CD14-positive monocyte (primary cell): ENCODE data around the gene PLSCR4. TPM values are rescaled to one million over a fixed set of nuclear protein-coding genes. Genes with fewer than 3 reads are reported as not detected.

Experiments
- DNase-seq, 3 donors: peaks; one replicate each; pipeline ENCODE4 v3.0.0-alpha.2; 2011 to 2022
- H2AFZ ChIP-seq: 2 replicates; pipeline ENCODE4 v1.6.0; 2012; ENCODE audit warnings: mild to moderate bottlenecking, low read depth, low read length, inconsistent platforms; ENCODE audit not compliant: insufficient read depth, poor library complexity, severe bottlenecking
- H3K27ac ChIP-seq, 2 donors: 1 replicate in 1 of 2; 2 replicates in 1 of 2; pipeline ENCODE4 v1.5.1; 2012 to 2013; ENCODE audit warnings: low read length in 2 of 2, control low read depth in 1 of 2, inconsistent platforms in 1 of 2, low read depth in 1 of 2, mild to moderate bottlenecking in 1 of 2
- H3K27me3 ChIP-seq, 2 donors: one replicate each; pipeline versions ENCODE4 v1.6.0 to v1.6.1; 2011 to 2013; ENCODE audit warnings: low read length in 2 of 2; ENCODE audit not compliant: control insufficient read depth in 2 of 2, insufficient read depth in 2 of 2
- H3K36me3 ChIP-seq, 2 donors: replicated peaks in 1 of 2; 1 replicate in 1 of 2; 2 replicates in 1 of 2; pipeline versions ENCODE4 v1.5.1 to v1.6.1; 2012 to 2013; ENCODE audit warnings: low read length in 2 of 2, control low read depth in 1 of 2, inconsistent platforms in 1 of 2, mild to moderate bottlenecking in 1 of 2; ENCODE audit not compliant: insufficient read depth in 2 of 2, control insufficient read depth in 1 of 2
- H3K4me1 ChIP-seq, 2 donors: 1 replicate in 1 of 2; 2 replicates in 1 of 2; pipeline versions ENCODE4 v1.5.1 to v1.6.1; 2012 to 2013; ENCODE audit warnings: low read length in 2 of 2, control low read depth in 1 of 2, inconsistent platforms in 1 of 2, mild to moderate bottlenecking in 1 of 2, moderate library complexity in 1 of 2; ENCODE audit not compliant: insufficient read depth in 2 of 2, control insufficient read depth in 1 of 2
- H3K4me2 ChIP-seq: replicated peaks from 2 replicates; pipeline ENCODE3; 2012; ENCODE audit warnings: low read length, moderate library complexity, mild to moderate bottlenecking; ENCODE audit not compliant: poor library complexity, severe bottlenecking; ENCODE audit errors: extremely low read depth
- H3K4me3 ChIP-seq, 3 experiments: fragments of 200-600 bp in 1 of 3; sonication (generic) in 1 of 3; replicated peaks in 1 of 3; 1 replicate in 2 of 3; 2 replicates in 1 of 3; pipeline ENCODE4 v1.5.1; 2011 to 2013; ENCODE audit warnings: low read length in 3 of 3, mild to moderate bottlenecking in 3 of 3, control low read depth in 2 of 3, low read depth in 2 of 3, inconsistent platforms in 1 of 3, moderate library complexity in 1 of 3
- H3K79me2 ChIP-seq: 2 replicates; pipeline ENCODE4 v1.6.0; 2012; ENCODE audit warnings: mild to moderate bottlenecking, control low read depth, inconsistent platforms, low read length, moderate library complexity; ENCODE audit not compliant: insufficient read depth
- H3K9ac ChIP-seq: 2 replicates; pipeline ENCODE4 v1.6.0; 2017; ENCODE audit warnings: low read length, mild to moderate bottlenecking; ENCODE audit not compliant: insufficient read depth, poor library complexity, severe bottlenecking
- H3K9me3 ChIP-seq, 2 donors: replicated peaks in 1 of 2; 1 replicate in 1 of 2; 2 replicates in 1 of 2; pipeline versions ENCODE4 v1.5.1 to v1.6.1; 2012 to 2013; ENCODE audit warnings: low read length in 2 of 2, control low read depth in 1 of 2; ENCODE audit not compliant: control insufficient read depth in 1 of 2, insufficient read depth in 1 of 2
- H4K20me1 ChIP-seq: 2 replicates; pipeline ENCODE4 v1.6.0; 2012; ENCODE audit warnings: mild to moderate bottlenecking, low read length, control low read depth, moderate library complexity; ENCODE audit not compliant: insufficient read depth
- H3K27ac Mint-ChIP-seq, 7 donors: one replicate each; pipeline ENCODE4 v1.8.0; 2020; ENCODE audit warnings: mild to moderate bottlenecking in 7 of 7, mixed read lengths in 7 of 7, moderate library complexity in 6 of 7, inconsistent platforms in 2 of 7
- H3K27me3 Mint-ChIP-seq, 3 donors: one replicate each; pipeline ENCODE4 v1.8.0; 2021 to 2022; ENCODE audit warnings: low read depth in 3 of 3, mild to moderate bottlenecking in 3 of 3, mixed read lengths in 3 of 3, moderate library complexity in 3 of 3, inconsistent platforms in 1 of 3
- H3K36me3 Mint-ChIP-seq, 2 donors: one replicate each; pipeline ENCODE4 v1.8.0; 2020; ENCODE audit warnings: mixed read lengths in 2 of 2, inconsistent platforms in 1 of 2, mild to moderate bottlenecking in 1 of 2
- H3K4me1 Mint-ChIP-seq: one replicate; pipeline ENCODE4 v1.8.0; 2020; ENCODE audit warnings: mild to moderate bottlenecking, mixed read lengths
- H3K4me3 Mint-ChIP-seq, 2 donors: one replicate each; pipeline ENCODE4 v1.8.0; 2020; ENCODE audit warnings: mild to moderate bottlenecking in 2 of 2, mixed read lengths in 2 of 2, moderate library complexity in 1 of 2
- H3K9me3 Mint-ChIP-seq, 7 donors: one replicate each; pipeline ENCODE4 v1.8.0; 2020 to 2022; ENCODE audit warnings: mixed read lengths in 7 of 7, mild to moderate bottlenecking in 6 of 7, moderate library complexity in 6 of 7, inconsistent platforms in 2 of 7
- CTCF ChIP-seq: fragments of 200-600 bp; IDR thresholded peaks from one replicate; pipeline ENCODE4 v1.8.0; 2022; ENCODE audit warnings: antibody characterized with exemption, mild to moderate bottlenecking
- WGBS: methylation state at CpG from one replicate; pipeline ENCODE4 v1.1.5; 2013; ENCODE audit warnings: missing lambda C conversion rate; ENCODE audit not compliant: insufficient coverage; 5-methylcytosine and 5-hydroxymethylcytosine counted together
- intact Hi-C, 2 donors: fragments of 100-400 bp; cut with micrococcal nuclease; formaldehyde crosslinking; loops; one replicate each; pipeline versions ENCODE4 v1.15.0 to v1.15.1; 2023
- polyA plus RNA-seq, 3 donors: library from polyadenylated mRNA; depleted of rRNA in 1 of 3; unstranded in 2 of 3; stranded (reverse) in 1 of 3; fragments of 300-500 nt in 2 of 3; fragments of >200 nt in 1 of 3; fragmentation: Illumina TruSeq in 2 of 3; gene quantifications; 1 replicate in 2 of 3; 2 replicates in 1 of 3; pipeline ENCODE4 v1.2.3, GENCODE V29; 2012 to 2021

The PLSCR4 gene
- polyA plus RNA-seq, 3 donors: 0.05 TPM; not detected in 2

GRCh38 chr3:146246526-146246925, 4.4 kb downstream of the PLSCR4 start:
- intact Hi-C loops: no loop called here
- no peak overlapping the region for H3K4me3 Mint-ChIP-seq
- DNase-seq: no peak
- Histone ChIP-seq H3K4me1 (peaks cover 6 to 14% of the 10 kb centered on the region in 2 donors), H3K27ac (no peak overlapping the region), H3K4me3 (no peak overlapping the region), H3K36me3 (no peaks in the 10 kb centered on the region), H2AFZ (no peak overlapping the region), H3K9ac (no peak overlapping the region), H4K20me1 (no peaks in the 10 kb centered on the region), H3K9me3 (no peaks in the 10 kb centered on the region), H3K79me2 (no peaks in the 10 kb centered on the region), H3K27me3 (peaks cover 6 to 7% of the 10 kb centered on the region in 2 donors), H3K4me2 (no peak overlapping the region)
- TF ChIP-seq CTCF: no peak
- peaks cover 6 to 16% (median 11%) of the 10 kb centered on the region in 3 donors for H3K27me3 Mint-ChIP-seq
- H3K36me3 Mint-ChIP-seq: no peaks in the 10 kb centered on the region
- peaks cover 11% of the 10 kb centered on the region for H3K4me1 Mint-ChIP-seq
- WGBS: no CpG with 5 or more reads among the region's 2 CpGs
- no peak overlapping the region for H3K27ac Mint-ChIP-seq
- peaks cover 0 to 4% (median 0%) of the 10 kb centered on the region in 7 donors for H3K9me3 Mint-ChIP-seq

GRCh38 chr3:146243559-146243958, 7.3 kb downstream of the PLSCR4 start:
- no peak for TF ChIP-seq CTCF
- no peak overlapping the region for H3K27ac ChIP-seq
- Mint-ChIP-seq H3K9me3 (peaks cover 0 to 10% (median 0%) of the 10 kb centered on the region in 7 donors), H3K27me3 (no peaks in the 10 kb centered on the region), H3K4me1 (no peaks in the 10 kb centered on the region), H3K27ac (no peak overlapping the region), H3K36me3 (no peaks in the 10 kb centered on the region), H3K4me3 (no peak overlapping the region)
- no peaks in the 10 kb centered on the region for H3K4me1 ChIP-seq
- H3K27me3 ChIP-seq: no peaks in the 10 kb centered on the region
- no peaks in the 10 kb centered on the region for H4K20me1 ChIP-seq
- no peak overlapping the region for H2AFZ ChIP-seq
- no peak overlapping the region for H3K4me3 ChIP-seq
- no peaks in the 10 kb centered on the region for H3K79me2 ChIP-seq
- WGBS: no CpG with 5 or more reads among the region's 1 CpG
- no peak for DNase-seq
- no peak overlapping the region for H3K9ac ChIP-seq
- no peaks in the 10 kb centered on the region for H3K9me3 ChIP-seq
- no peak overlapping the region for H3K4me2 ChIP-seq
- H3K36me3 ChIP-seq: no peaks in the 10 kb centered on the region
- intact Hi-C loops: no loop called here
